Aorta (tissue), 5 donors: ENCODE results near the gene KCNH6. TPM values are rescaled to one million over a fixed set of nuclear protein-coding genes. Genes with fewer than 3 reads are reported as not detected.

Source experiments
- ATAC-seq: fragments of 200-7000 bp; cut with Tn5 transposase; one replicate; pipeline ENCODE4 v1.9.1; 2022; ENCODE audit warnings: moderate library complexity; ENCODE audit not compliant: low FRiP score
- DNase-seq, 2 donors: peaks; one replicate each; pipeline ENCODE4 v3.0.0-alpha.2; 2020
- H3K27ac ChIP-seq, 2 donors: one replicate each; pipeline ENCODE4 v1.5.1; 2013; ENCODE audit warnings: low read length in 2 of 2, mild to moderate bottlenecking in 2 of 2, moderate library complexity in 2 of 2, control low read depth in 1 of 2, inconsistent platforms in 1 of 2, low read depth in 1 of 2
- H3K27me3 ChIP-seq, 2 donors: one replicate each; pipeline ENCODE4 v1.6.1; 2013; ENCODE audit warnings: control low read depth in 1 of 2, low read length in 1 of 2, mild to moderate bottlenecking in 1 of 2, moderate library complexity in 1 of 2; ENCODE audit not compliant: insufficient read depth in 2 of 2, control insufficient read depth in 1 of 2
- H3K36me3 ChIP-seq, 2 donors: one replicate each; pipeline ENCODE4 v1.6.1; 2013; ENCODE audit warnings: control low read depth in 1 of 2, low read length in 1 of 2, mild to moderate bottlenecking in 1 of 2; ENCODE audit not compliant: insufficient read depth in 2 of 2, control insufficient read depth in 1 of 2
- H3K4me1 ChIP-seq, 2 donors: one replicate each; pipeline ENCODE4 v1.6.1; 2013; ENCODE audit warnings: low read length in 2 of 2, control low read depth in 1 of 2, mild to moderate bottlenecking in 1 of 2, moderate library complexity in 1 of 2; ENCODE audit not compliant: insufficient read depth in 2 of 2, control insufficient read depth in 1 of 2
- H3K4me3 ChIP-seq, 2 donors: one replicate each; pipeline ENCODE4 v1.5.1; 2013; ENCODE audit warnings: low read length in 2 of 2, control low read depth in 1 of 2, mild to moderate bottlenecking in 1 of 2
- H3K9me3 ChIP-seq: one replicate; pipeline ENCODE4 v1.6.1; 2013; ENCODE audit warnings: mild to moderate bottlenecking, low read length; ENCODE audit not compliant: control insufficient read depth
- WGBS, 2 donors: extraction: QIAGEN DNeasy Blood & Tissue Kit; methylation state at CpG; one replicate each; pipeline ENCODE4 v1.1.7; 2013; 5-methylcytosine and 5-hydroxymethylcytosine counted together
- intact Hi-C, 2 donors: fragments of 100-400 bp; cut with DNase I; formaldehyde crosslinking; loops; one replicate each; pipeline versions ENCODE4 v1.14.2 to v1.15.0; 2022
- polyA plus RNA-seq, 2 donors: library from polyadenylated mRNA; stranded (reverse); fragments of 200-250 nt; gene quantifications; one replicate each; pipeline ENCODE4 v1.2.3, GENCODE V29; 2013
- total RNA-seq, 2 donors: library from RNA; stranded (reverse); fragmentation: NEBNext Ultra II Directional; extraction: Animal tissue kit (Norgen Biotek cat#: 25700); gene quantifications; one replicate each; pipeline ENCODE4 v1.2.1, GENCODE V29; 2021
- donor health status: healthy with polysubstance abuse.
- donor health status: Bipolar disorder and iron deficiency.
- donor health status: DM: no; HTN: no; CAD: no.
- donor health status: DM: no; HTN: no; CAD: no.
- donor health status: DM: yes; HTN: yes; CAD: no.

KCNH6 gene
- total and polyA plus RNA-seq, 4 donors, result not detected

GRCh38 chr17:63486317-63487013, 36.7 kb upstream of the KCNH6 start:
- H3K27me3 ChIP-seq, result no peaks in the 10 kb centered on the region
- WGBS, 2 donors, result 80 to 85% methylated on average over 12 of the region's 12 CpGs
- no peak overlapping the region for H3K27ac ChIP-seq
- H3K9me3 ChIP-seq, result no peaks in the 10 kb centered on the region
- no peaks in the 10 kb centered on the region for H3K36me3 ChIP-seq
- peak in 1 of 2 donors; percentile 21 for DNase-seq
- H3K4me3 ChIP-seq, result no peak overlapping the region
- no peak for ATAC-seq
- H3K4me1 ChIP-seq, result no peaks in the 10 kb centered on the region
- intact Hi-C loops, result no loop called here

- 90 to 91% methylated on average over 11 of the region's 11 CpGs for WGBS, 2 donors
- intact Hi-C loops, result no loop called here
These were observed 36.2 kb upstream of the KCNH6 start for GRCh38 chr17:63487014-63487339.

GRCh38 chr17:63488851-63489250, 34.3 kb upstream of the KCNH6 start:
- Histone ChIP-seq H3K9me3 (no peaks in the 10 kb centered on the region), H3K4me3 (no peak overlapping the region), H3K36me3 (no peaks in the 10 kb centered on the region), H3K27me3 (no peaks in the 10 kb centered on the region), H3K27ac (no peak overlapping the region), H3K4me1 (no peaks in the 10 kb centered on the region)
- intact Hi-C loops, result no loop called here
- 92 to 93% methylated on average over 10 of the region's 10 CpGs for WGBS, 2 donors
- no peak for ATAC-seq
- DNase-seq, result peak in 1 of 2 donors; percentile 43

More at GRCh38 chr17:63487014-63487339, 36.2 kb upstream of the KCNH6 start:
- Histone ChIP-seq H3K27me3 (no peaks in the 10 kb centered on the region), H3K27ac (no peak overlapping the region), H3K9me3 (no peaks in the 10 kb centered on the region), H3K4me1 (no peaks in the 10 kb centered on the region), H3K4me3 (no peak overlapping the region), H3K36me3 (no peaks in the 10 kb centered on the region)
- DNase-seq (peak in 1 of 2 donors; percentile 61), ATAC-seq (no peak)

- Histone ChIP-seq H3K27me3 (no peaks in the 10 kb centered on the region), H3K36me3 (no peaks in the 10 kb centered on the region), H3K4me3 (no peak overlapping the region), H3K9me3 (no peaks in the 10 kb centered on the region), H3K4me1 (no peaks in the 10 kb centered on the region), H3K27ac (no peak overlapping the region)
- DNase-seq, result no peak
- intact Hi-C loops, result no loop called here
- ATAC-seq, result no peak
- WGBS, 2 donors, result 81 to 85% methylated on average over 6 of the region's 6 CpGs
These were observed 33.9 kb upstream of the KCNH6 start for GRCh38 chr17:63489291-63489690.

GRCh38 chr17:63490329-63490728, 32.8 kb upstream of the KCNH6 start:
- H3K9me3 ChIP-seq, result no peaks in the 10 kb centered on the region
- 60% methylated on average over 10 of the region's 10 CpGs for WGBS, 2 donors
- intact Hi-C loops, result no loop called here
- H3K4me1 ChIP-seq, result no peaks in the 10 kb centered on the region
- no peak overlapping the region for H3K27ac ChIP-seq
- H3K27me3 ChIP-seq, result no peaks in the 10 kb centered on the region
- H3K36me3 ChIP-seq, result no peaks in the 10 kb centered on the region
- no peak overlapping the region for H3K4me3 ChIP-seq
- ATAC-seq, result no peak
- no peak for DNase-seq

- H3K4me1 ChIP-seq, result no peaks in the 10 kb centered on the region
- no peaks in the 10 kb centered on the region for H3K9me3 ChIP-seq
- H3K27ac ChIP-seq, result no peak overlapping the region
- intact Hi-C loops, result no loop called here
- H3K4me3 ChIP-seq, result no peak overlapping the region
- 87 to 88% methylated on average over 22 of the region's 22 CpGs for WGBS, 2 donors
- H3K27me3 ChIP-seq, result no peaks in the 10 kb centered on the region
- DNase-seq (no peak), ATAC-seq (no peak)
- H3K36me3 ChIP-seq, result no peaks in the 10 kb centered on the region
These were observed 32.2 kb upstream of the KCNH6 start for GRCh38 chr17:63490858-63491400.

- 83% methylated on average over 8 of the region's 8 CpGs for WGBS, 2 donors
- Histone ChIP-seq H3K27me3 (no peaks in the 10 kb centered on the region), H3K4me3 (no peak overlapping the region), H3K27ac (no peak overlapping the region), H3K4me1 (no peaks in the 10 kb centered on the region), H3K36me3 (no peaks in the 10 kb centered on the region), H3K9me3 (no peaks in the 10 kb centered on the region)
- ATAC-seq (no peak), DNase-seq (no peak)
- intact Hi-C loops, result no loop called here
These were observed 31.7 kb upstream of the KCNH6 start for GRCh38 chr17:63491413-63491812.

- no peak for ATAC-seq
- no peak for DNase-seq
- H3K36me3 ChIP-seq, result no peaks in the 10 kb centered on the region
These were observed 31.1 kb upstream of the KCNH6 start for GRCh38 chr17:63491977-63492618.

GRCh38 chr17:63492940-63493339, 30.2 kb upstream of the KCNH6 start:
- no peaks in the 10 kb centered on the region for H3K9me3 ChIP-seq
- intact Hi-C loops, result no loop called here
- WGBS, 2 donors, result 92 to 99% methylated on average over 6 of the region's 6 CpGs
- no peaks in the 10 kb centered on the region for H3K27me3 ChIP-seq
- DNase-seq (no peak), ATAC-seq (no peak)
- no peak overlapping the region for H3K4me3 ChIP-seq
- no peaks in the 10 kb centered on the region for H3K4me1 ChIP-seq
- no peaks in the 10 kb centered on the region for H3K36me3 ChIP-seq
- H3K27ac ChIP-seq, result no peak overlapping the region

More at GRCh38 chr17:63491977-63492618, 31.1 kb upstream of the KCNH6 start:
- intact Hi-C loops, result no loop called here
- Histone ChIP-seq H3K4me1 (no peaks in the 10 kb centered on the region), H3K27me3 (no peaks in the 10 kb centered on the region), H3K9me3 (no peaks in the 10 kb centered on the region), H3K27ac (no peak overlapping the region), H3K4me3 (no peak overlapping the region)
- WGBS, 2 donors, result 78 to 82% methylated on average over 10 of the region's 10 CpGs
